ENCODE results near the gene C6orf58. TPM values are rescaled to one million over a fixed set of nuclear protein-coding genes. Genes with fewer than 3 reads are reported as not detected.
A peak's percentile ranks its signal among the peaks of the same experiment; 100 is the strongest.
"Not testable (repeated sequence)": the region's sequence is repeated elsewhere in the genome, so short reads cannot be mapped to it uniquely, and the experiment has no call there.

The C6orf58 gene
- polyA plus RNA-seq, 3 donors: 0.52 to 1.5 (median 1.3) TPM

GRCh38 chr6:127590344-127590743, 13.4 kb downstream of the C6orf58 start:
- no peak for DNase-seq

- DNase-seq: no peak
Observed at GRCh38 chr6:127592964-127593363, 16.0 kb downstream of the C6orf58 start.

GRCh38 chr6:127593456-127593855, 16.5 kb downstream of the C6orf58 start:
- DNase-seq: not testable (repeated sequence)

GRCh38 chr6:127606131-127606562, 29.2 kb downstream of the C6orf58 start:
- DNase-seq: peak; percentile 71

- DNase-seq: no peak
Observed at GRCh38 chr6:127608554-127609270, 31.7 kb downstream of the C6orf58 start.

- DNase-seq: no peak
Observed at GRCh38 chr6:127618729-127619128, 41.8 kb downstream of the C6orf58 start.

GRCh38 chr6:127630800-127631199, 53.8 kb downstream of the C6orf58 start:
- no peak for DNase-seq

- DNase-seq: no peak
Observed at GRCh38 chr6:127634178-127634577, 57.2 kb downstream of the C6orf58 start.

- DNase-seq: no peak
Observed at GRCh38 chr6:127635091-127635490, 58.1 kb downstream of the C6orf58 start.

GRCh38 chr6:127637830-127638409, 60.9 kb downstream of the C6orf58 start:
- DNase-seq: no peak

Other genes with a start within 250 kb of the C6orf58 start
- gene ECHDC1, start 233.6 kb upstream of the C6orf58 start, polyA plus RNA-seq (ENCODE audit: insufficient read length in 3 of 3): 10 to 100 TPM; 73.6 to 77.7 (median 77.6) TPM
- 1 to 10 TPM; 2.7 to 3.9 (median 3.1) TPM for gene KIAA0408, start 117.8 kb upstream of the C6orf58 start, polyA plus RNA-seq (ENCODE audit: insufficient read length in 3 of 3)